Measurements from ENCODE around the gene DRD3.

The DRD3 gene

GRCh38 chr3:114110439-114110838, 68.4 kb downstream of the DRD3 start:
- no peak overlapping the region for H3K27ac ChIP-seq (ENCODE audit: low read depth, low read length)
- no peaks in the 10 kb centered on the region for H3K9me3 ChIP-seq (ENCODE audit: control insufficient read depth in 5 of 5, low read length in 5 of 5)
- H3K4me3 ChIP-seq (ENCODE audit: low read depth in 1 of 5, low read length in 5 of 5), result no peak overlapping the region
- no peaks in the 10 kb centered on the region for H3K36me3 ChIP-seq (ENCODE audit: control insufficient read depth in 5 of 5, insufficient read depth in 5 of 5, low read length in 5 of 5)
- no peak overlapping the region for H3K9ac ChIP-seq (ENCODE audit: low read length in 5 of 5)
- no peaks in the 10 kb centered on the region for H3K4me1 ChIP-seq (ENCODE audit: control insufficient read depth in 5 of 5, insufficient read depth in 5 of 5, low read length in 5 of 5)
- H3K27me3 ChIP-seq (ENCODE audit: control insufficient read depth in 5 of 5, insufficient read depth in 4 of 5, low read length in 5 of 5), result no peaks in the 10 kb centered on the region

DNA sequence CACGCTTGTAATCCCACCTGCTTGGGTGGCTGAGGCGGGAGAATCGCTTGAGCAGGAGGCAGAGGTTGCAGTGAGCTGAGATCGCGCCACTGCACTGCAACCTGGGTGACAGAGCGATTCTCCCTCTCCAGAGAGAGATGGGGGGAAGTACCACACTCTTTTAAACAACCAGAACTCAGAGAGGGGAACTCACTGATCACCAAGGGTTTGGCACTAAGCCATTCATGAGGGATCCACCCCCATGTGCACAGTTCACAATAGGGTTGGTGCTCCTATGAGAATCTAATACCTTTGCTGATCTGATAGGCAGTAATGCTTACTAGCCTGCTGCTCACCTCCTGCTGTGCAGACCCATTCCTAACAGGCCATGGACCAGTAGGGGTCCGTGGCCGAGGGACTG, 70.7 kb downstream of the DRD3 start:
- H3K4me1 ChIP-seq (ENCODE audit: control insufficient read depth in 5 of 5, insufficient read depth in 5 of 5, low read length in 5 of 5), result no peaks in the 10 kb centered on the region
- H3K27me3 ChIP-seq (ENCODE audit: control insufficient read depth in 5 of 5, insufficient read depth in 4 of 5, low read length in 5 of 5), result no peaks in the 10 kb centered on the region
- H3K27ac ChIP-seq (ENCODE audit: low read depth, low read length), result no peak overlapping the region
- H3K9ac ChIP-seq (ENCODE audit: low read length in 5 of 5), result no peak overlapping the region
- no peak overlapping the region for H3K4me3 ChIP-seq (ENCODE audit: low read depth in 1 of 5, low read length in 5 of 5)
- H3K36me3 ChIP-seq (ENCODE audit: control insufficient read depth in 5 of 5, insufficient read depth in 5 of 5, low read length in 5 of 5), result no peaks in the 10 kb centered on the region
- no peaks in the 10 kb centered on the region for H3K9me3 ChIP-seq (ENCODE audit: control insufficient read depth in 5 of 5, low read length in 5 of 5)

GRCh38 chr3:114104414-114104813, 74.4 kb downstream of the DRD3 start:
- Histone ChIP-seq H3K9ac (ENCODE audit: low read length in 5 of 5) (no peak overlapping the region), H3K4me3 (ENCODE audit: low read depth in 1 of 5, low read length in 5 of 5) (no peak overlapping the region), H3K9me3 (ENCODE audit: control insufficient read depth in 5 of 5, low read length in 5 of 5) (no peaks in the 10 kb centered on the region), H3K27ac (ENCODE audit: low read depth, low read length) (no peak overlapping the region), H3K27me3 (ENCODE audit: control insufficient read depth in 5 of 5, insufficient read depth in 4 of 5, low read length in 5 of 5) (no peaks in the 10 kb centered on the region), H3K36me3 (ENCODE audit: control insufficient read depth in 5 of 5, insufficient read depth in 5 of 5, low read length in 5 of 5) (no peaks in the 10 kb centered on the region), H3K4me1 (ENCODE audit: control insufficient read depth in 5 of 5, insufficient read depth in 5 of 5, low read length in 5 of 5) (no peaks in the 10 kb centered on the region)

GRCh38 chr3:114103858-114104257, 75.0 kb downstream of the DRD3 start:
- no peaks in the 10 kb centered on the region for H3K27me3 ChIP-seq (ENCODE audit: control insufficient read depth in 5 of 5, insufficient read depth in 4 of 5, low read length in 5 of 5)
- H3K4me1 ChIP-seq (ENCODE audit: control insufficient read depth in 5 of 5, insufficient read depth in 5 of 5, low read length in 5 of 5), result no peaks in the 10 kb centered on the region
- no peak overlapping the region for H3K4me3 ChIP-seq (ENCODE audit: low read depth in 1 of 5, low read length in 5 of 5)
- H3K9me3 ChIP-seq (ENCODE audit: control insufficient read depth in 5 of 5, low read length in 5 of 5), result no peaks in the 10 kb centered on the region
- no peak overlapping the region for H3K9ac ChIP-seq (ENCODE audit: low read length in 5 of 5)
- H3K27ac ChIP-seq (ENCODE audit: low read depth, low read length), result no peak overlapping the region
- H3K36me3 ChIP-seq (ENCODE audit: control insufficient read depth in 5 of 5, insufficient read depth in 5 of 5, low read length in 5 of 5), result no peaks in the 10 kb centered on the region

GRCh38 chr3:114103181-114103580, 75.7 kb downstream of the DRD3 start:
- Histone ChIP-seq H3K27ac (ENCODE audit: low read depth, low read length) (no peak overlapping the region), H3K27me3 (ENCODE audit: control insufficient read depth in 5 of 5, insufficient read depth in 4 of 5, low read length in 5 of 5) (no peaks in the 10 kb centered on the region), H3K4me1 (ENCODE audit: control insufficient read depth in 5 of 5, insufficient read depth in 5 of 5, low read length in 5 of 5) (no peaks in the 10 kb centered on the region), H3K9ac (ENCODE audit: low read length in 5 of 5) (no peak overlapping the region), H3K36me3 (ENCODE audit: control insufficient read depth in 5 of 5, insufficient read depth in 5 of 5, low read length in 5 of 5) (no peaks in the 10 kb centered on the region), H3K9me3 (ENCODE audit: control insufficient read depth in 5 of 5, low read length in 5 of 5) (no peaks in the 10 kb centered on the region), H3K4me3 (ENCODE audit: low read depth in 1 of 5, low read length in 5 of 5) (no peak overlapping the region)

GRCh38 chr3:114101101-114101500, 77.8 kb downstream of the DRD3 start:
- no peaks in the 10 kb centered on the region for H3K4me1 ChIP-seq (ENCODE audit: control insufficient read depth in 5 of 5, insufficient read depth in 5 of 5, low read length in 5 of 5)
- no peak overlapping the region for H3K4me3 ChIP-seq (ENCODE audit: low read depth in 1 of 5, low read length in 5 of 5)
- no peak overlapping the region for H3K27ac ChIP-seq (ENCODE audit: low read depth, low read length)
- no peaks in the 10 kb centered on the region for H3K9me3 ChIP-seq (ENCODE audit: control insufficient read depth in 5 of 5, low read length in 5 of 5)
- no peaks in the 10 kb centered on the region for H3K27me3 ChIP-seq (ENCODE audit: control insufficient read depth in 5 of 5, insufficient read depth in 4 of 5, low read length in 5 of 5)
- no peaks in the 10 kb centered on the region for H3K36me3 ChIP-seq (ENCODE audit: control insufficient read depth in 5 of 5, insufficient read depth in 5 of 5, low read length in 5 of 5)
- H3K9ac ChIP-seq (ENCODE audit: low read length in 5 of 5), result no peak overlapping the region

DNA sequence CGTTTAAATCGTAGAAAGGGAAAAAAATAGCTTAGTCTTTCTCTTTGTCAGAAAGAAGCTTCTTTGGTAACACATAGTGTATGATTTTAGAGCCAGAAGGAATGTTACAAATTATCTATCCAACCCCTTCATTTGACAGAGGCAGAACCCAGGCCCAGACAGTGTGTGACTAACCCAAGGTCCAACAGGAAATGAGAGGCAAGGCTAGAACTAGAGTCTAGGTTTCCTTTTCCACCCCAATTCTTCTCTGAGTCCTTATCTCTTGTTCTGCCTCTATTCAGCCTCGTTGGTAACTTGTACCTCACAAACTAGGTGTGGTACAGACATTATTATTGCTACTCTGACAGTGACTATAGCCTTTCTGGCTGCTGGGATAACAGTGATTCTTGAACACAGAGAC, 83.1 kb downstream of the DRD3 start:
- no peak overlapping the region for H3K27ac ChIP-seq (ENCODE audit: low read depth, low read length)

GRCh38 chr3:114093596-114093995, 85.3 kb downstream of the DRD3 start:
- H3K27ac ChIP-seq (ENCODE audit: low read depth, low read length), result no peak overlapping the region

More for the DNA sequence above, 83.1 kb downstream of the DRD3 start:
- Histone ChIP-seq H3K9ac (ENCODE audit: low read length in 5 of 5) (no peak overlapping the region), H3K27me3 (ENCODE audit: control insufficient read depth in 5 of 5, insufficient read depth in 4 of 5, low read length in 5 of 5) (no peaks in the 10 kb centered on the region), H3K4me3 (ENCODE audit: low read depth in 1 of 5, low read length in 5 of 5) (no peak overlapping the region), H3K36me3 (ENCODE audit: control insufficient read depth in 5 of 5, insufficient read depth in 5 of 5, low read length in 5 of 5) (no peaks in the 10 kb centered on the region), H3K9me3 (ENCODE audit: control insufficient read depth in 5 of 5, low read length in 5 of 5) (no peaks in the 10 kb centered on the region), H3K4me1 (ENCODE audit: control insufficient read depth in 5 of 5, insufficient read depth in 5 of 5, low read length in 5 of 5) (peaks cover 0 to 16% (median 0%) of the 10 kb centered on the region in 5 donors)

GRCh38 chr3:114093016-114093380, 85.9 kb downstream of the DRD3 start:
- Histone ChIP-seq H3K9me3 (ENCODE audit: control insufficient read depth in 5 of 5, low read length in 5 of 5) (no peaks in the 10 kb centered on the region), H3K4me3 (ENCODE audit: low read depth in 1 of 5, low read length in 5 of 5) (peak overlapping the region in 2 of 5 donors; percentile 28 to 40), H3K4me1 (ENCODE audit: control insufficient read depth in 5 of 5, insufficient read depth in 5 of 5, low read length in 5 of 5) (peaks cover 0 to 16% (median 0%) of the 10 kb centered on the region in 5 donors), H3K36me3 (ENCODE audit: control insufficient read depth in 5 of 5, insufficient read depth in 5 of 5, low read length in 5 of 5) (peaks cover 0 to 3% (median 0%) of the 10 kb centered on the region in 5 donors), H3K9ac (ENCODE audit: low read length in 5 of 5) (no peak overlapping the region), H3K27me3 (ENCODE audit: control insufficient read depth in 5 of 5, insufficient read depth in 4 of 5, low read length in 5 of 5) (no peaks in the 10 kb centered on the region), H3K27ac (ENCODE audit: low read depth, low read length) (no peak overlapping the region)

More at GRCh38 chr3:114093596-114093995, 85.3 kb downstream of the DRD3 start:
- Histone ChIP-seq H3K9me3 (ENCODE audit: control insufficient read depth in 5 of 5, low read length in 5 of 5) (no peaks in the 10 kb centered on the region), H3K27me3 (ENCODE audit: control insufficient read depth in 5 of 5, insufficient read depth in 4 of 5, low read length in 5 of 5) (no peaks in the 10 kb centered on the region), H3K4me3 (ENCODE audit: low read depth in 1 of 5, low read length in 5 of 5) (no peak overlapping the region), H3K36me3 (ENCODE audit: control insufficient read depth in 5 of 5, insufficient read depth in 5 of 5, low read length in 5 of 5) (peaks cover 0 to 3% (median 0%) of the 10 kb centered on the region in 5 donors), H3K4me1 (ENCODE audit: control insufficient read depth in 5 of 5, insufficient read depth in 5 of 5, low read length in 5 of 5) (peaks cover 0 to 16% (median 0%) of the 10 kb centered on the region in 5 donors), H3K9ac (ENCODE audit: low read length in 5 of 5) (no peak overlapping the region)

- Histone ChIP-seq H3K9me3 (ENCODE audit: control insufficient read depth in 5 of 5, low read length in 5 of 5) (no peaks in the 10 kb centered on the region), H3K4me1 (ENCODE audit: control insufficient read depth in 5 of 5, insufficient read depth in 5 of 5, low read length in 5 of 5) (peaks cover 0 to 16% (median 0%) of the 10 kb centered on the region in 5 donors), H3K27me3 (ENCODE audit: control insufficient read depth in 5 of 5, insufficient read depth in 4 of 5, low read length in 5 of 5) (no peaks in the 10 kb centered on the region), H3K36me3 (ENCODE audit: control insufficient read depth in 5 of 5, insufficient read depth in 5 of 5, low read length in 5 of 5) (peaks cover 0 to 9% (median 3%) of the 10 kb centered on the region in 5 donors), H3K9ac (ENCODE audit: low read length in 5 of 5) (no peak overlapping the region), H3K4me3 (ENCODE audit: low read depth in 1 of 5, low read length in 5 of 5) (peak overlapping the region in 3 of 5 donors; percentile 28 to 40 (median 30)), H3K27ac (ENCODE audit: low read depth, low read length) (no peak overlapping the region)
These were observed 86.5 kb downstream of the DRD3 start for GRCh38 chr3:114092151-114093015.
